Endothelial cell of umbilical vein (primary cell): ENCODE data around the gene SLC25A33. TPM values are rescaled to one million over a fixed set of nuclear protein-coding genes. Genes with fewer than 3 reads are reported as not detected.
"Not testable (repeated sequence)": the region's sequence is repeated elsewhere in the genome, so short reads cannot be mapped to it uniquely, and the experiment has no call there.

Source experiments
- BruUV-seq: library from RNA; stranded (reverse); fragments of 400-500 nt; replicated peaks from 2 replicates; lab custom pipeline; 2021; lab: Mats Ljungman, UMichigan
- CTCF ChIA-PET: fragments of 300-600, 350-600 bp; sonication (Branson Sonifier 250); formaldehyde crosslinking; loops from one replicate; lab custom pipeline; 2021; ENCODE audit warnings: antibody characterized with exemption, inconsistent platforms; lab: Charles Lee
- POLR2A ChIA-PET: fragments of 300-600, 350-600 bp; sonication (Branson Sonifier 250); formaldehyde crosslinking; loops from one replicate; lab custom pipeline; 2021; ENCODE audit warnings: antibody characterized with exemption, inconsistent platforms; lab: Charles Lee
- DNase-seq: peaks from one replicate; pipeline ENCODE4 v3.0.0-alpha.2; 2011; ENCODE audit warnings: low read depth, low spot score
- FAIRE-seq: peaks from 2 replicates; lab custom pipeline; 2011; peaks lifted over from hg19 to GRCh38; lab: Jason Lieb, UNC
- H2AFZ ChIP-seq: 2 replicates; pipeline ENCODE4 v1.6.0; 2012; ENCODE audit warnings: low read depth, low read length, control low read depth, inconsistent platforms
- H3K27ac ChIP-seq: 2 replicates; pipeline ENCODE4 v1.5.1; 2011; ENCODE audit warnings: low read depth, mild to moderate bottlenecking, control low read depth, low read length, moderate library complexity; ENCODE audit not compliant: insufficient read depth
- H3K27me3 ChIP-seq, 2 experiments: 2 replicates each; pipeline versions ENCODE4 v1.6.0 to v1.6.1; 2011; ENCODE audit warnings: low read length in 2 of 2, mixed read lengths in 1 of 2; ENCODE audit not compliant: control insufficient read depth in 2 of 2, insufficient read depth in 2 of 2
- H3K36me3 ChIP-seq, 2 experiments: 2 replicates in 1 of 2; 3 replicates in 1 of 2; pipeline ENCODE4 v1.5.1; 2011; ENCODE audit warnings: low read length in 2 of 2, mild to moderate bottlenecking in 1 of 2, moderate library complexity in 1 of 2; ENCODE audit not compliant: control insufficient read depth in 2 of 2, insufficient read depth in 2 of 2; ENCODE audit errors: extremely low read depth in 1 of 2
- H3K4me1 ChIP-seq: 3 replicates; pipeline ENCODE4 v1.5.1; 2011; ENCODE audit warnings: mild to moderate bottlenecking, low read length; ENCODE audit not compliant: control insufficient read depth, insufficient read depth; ENCODE audit errors: extremely low read depth
- H3K4me2 ChIP-seq: 2 replicates; pipeline ENCODE4 v1.6.1; 2011; ENCODE audit warnings: low read length, control low read depth, mixed read lengths; ENCODE audit not compliant: insufficient read depth
- H3K4me3 ChIP-seq, 3 experiments: fragments of 200-600 bp in 1 of 3; sonication (generic), shearing (Covaris generic) in 1 of 3; replicated peaks in 1 of 3; 2 replicates each; pipeline ENCODE4 v1.5.1; 2011 to 2016; ENCODE audit warnings: control low read depth in 3 of 3, low read length in 3 of 3, mild to moderate bottlenecking in 2 of 3, inconsistent platforms in 1 of 3, low read depth in 1 of 3, moderate library complexity in 1 of 3; ENCODE audit not compliant: insufficient read depth in 1 of 3
- H3K79me2 ChIP-seq: 2 replicates; pipeline ENCODE4 v1.6.0; 2012; ENCODE audit warnings: low read length, inconsistent platforms; ENCODE audit not compliant: control insufficient read depth, insufficient read depth
- H3K9ac ChIP-seq: replicated peaks from 2 replicates; pipeline ENCODE3; 2011; ENCODE audit warnings: low read length, control low read depth; ENCODE audit not compliant: insufficient read depth; ENCODE audit errors: extremely low read depth
- H3K9me1 ChIP-seq: replicated peaks from 3 replicates; pipeline ENCODE4 v1.6.0; 2011; ENCODE audit warnings: mild to moderate bottlenecking, low read length; ENCODE audit not compliant: control insufficient read depth, insufficient read depth; ENCODE audit errors: extremely low read depth
- H3K9me3 ChIP-seq: replicated peaks from 2 replicates; pipeline ENCODE4 v1.5.1; 2012; ENCODE audit warnings: low read length, inconsistent platforms; ENCODE audit not compliant: control insufficient read depth, insufficient read depth
- H4K20me1 ChIP-seq: replicated peaks from 2 replicates; pipeline ENCODE3; 2011; ENCODE audit warnings: mild to moderate bottlenecking, low read length; ENCODE audit not compliant: control insufficient read depth, insufficient read depth; ENCODE audit errors: extremely low read depth
- MYC ChIP-seq: IDR thresholded peaks from one replicate; pipeline ENCODE4 v1.6.1; 2011; ENCODE audit warnings: mild to moderate bottlenecking, low read depth, low read length
- dilution Hi-C: fragments of 300-500 bp; cut with MboI; formaldehyde crosslinking; loops from one replicate; pipeline ENCODE4 v1.15.0; 2019; ENCODE audit warnings: low sequenced_read_pairs; ENCODE audit not compliant: extremely low pct_ligation_motif_present
- intact Hi-C: fragments of 100-400 bp; cut with micrococcal nuclease; formaldehyde crosslinking; loops from one replicate; pipeline ENCODE4 v1.10.0; 2022
- polyA plus RNA-seq, 4 experiments: library from polyadenylated mRNA; depleted of rRNA in 3 of 4; stranded (reverse) in 3 of 4; unstranded in 1 of 4; fragments of >200 nt; gene quantifications; 2 replicates each; pipeline versions ENCODE4 v1.2.1 to v1.2.3, GENCODE V29; 2011 to 2012; ENCODE audit warnings: missing spikeins in 1 of 4
- total RNA-seq: library from RNA; stranded (reverse); gene quantifications from 2 replicates; pipeline ENCODE4 v1.2.3, GENCODE V29; 2021
- TF ChIP-seq, protein P1 (sequence below), 2 donors: IDR thresholded peaks; 1 replicate in 1 of 2; 2 replicates in 1 of 2; pipeline ENCODE4 v1.5.1; 2011; ENCODE audit warnings: low read length in 2 of 2, mild to moderate bottlenecking in 2 of 2, moderate library complexity in 2 of 2, control low read depth in 1 of 2, inconsistent platforms in 1 of 2, low read depth in 1 of 2; ENCODE audit not compliant: insufficient read depth in 1 of 2; ENCODE audit errors: extremely low read depth in 1 of 2

The SLC25A33 gene
- total and polyA plus RNA-seq, 2 donors (not counting 3 experiments of a cell fraction or from before 2014, with no cell fraction given), result 3.8 to 6.6 TPM

DNA sequence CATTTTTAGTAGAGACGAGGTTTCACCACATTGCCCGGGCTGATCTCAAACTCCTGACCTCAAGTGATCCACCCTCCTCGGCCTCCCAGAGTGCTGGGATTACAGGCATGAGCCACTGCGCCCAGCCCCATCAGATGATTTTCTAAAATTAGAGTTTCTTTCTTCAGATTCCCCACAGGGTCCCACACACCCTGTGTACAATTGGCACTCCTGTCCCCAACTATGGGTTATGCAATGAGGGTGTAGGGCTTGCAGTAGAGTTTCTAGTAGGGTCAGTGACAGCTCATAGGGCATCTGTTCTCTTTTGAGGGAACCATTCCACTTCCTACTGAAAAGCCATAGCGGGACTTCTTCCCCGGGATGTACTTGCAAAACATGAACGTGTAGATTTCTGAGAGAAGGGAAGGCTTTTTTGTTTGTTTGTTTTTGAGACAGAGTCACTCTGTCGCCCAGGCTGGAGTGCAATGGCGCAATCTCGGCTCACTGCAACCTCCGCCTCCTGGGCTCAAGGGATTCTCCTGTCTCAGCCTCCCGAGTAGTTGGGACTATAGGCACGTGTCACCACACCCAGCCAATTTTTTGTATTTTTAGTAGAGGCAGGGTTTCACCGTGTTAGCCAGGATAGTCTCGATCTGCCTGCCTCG, 31.7 kb downstream of the SLC25A33 start:
- H3K9ac ChIP-seq, dilution Hi-C loops, H3K79me2 ChIP-seq, H4K20me1 ChIP-seq, H3K4me2 ChIP-seq, H3K4me1 ChIP-seq, H3K27ac ChIP-seq, BruUV-seq, FAIRE-seq, H3K4me3 ChIP-seq, H3K27me3 ChIP-seq, H2AFZ ChIP-seq, H3K36me3 ChIP-seq, H3K9me1 ChIP-seq, DNase-seq, H3K9me3 ChIP-seq, POLR2A ChIA-PET: not testable (repeated sequence)
- CTCF ChIA-PET, result interaction anchor here (1.3 to 5.8 kb wide), 3 partner anchors 12 to 304 kb away, joined by 3 to 103 read pairs (median 4); no protein-coding TSS in a partner anchor
- intact Hi-C loops, result loop anchor here (5.0 kb wide), 1 partner anchor 304 kb away; no protein-coding TSS in a partner anchor

DNA sequence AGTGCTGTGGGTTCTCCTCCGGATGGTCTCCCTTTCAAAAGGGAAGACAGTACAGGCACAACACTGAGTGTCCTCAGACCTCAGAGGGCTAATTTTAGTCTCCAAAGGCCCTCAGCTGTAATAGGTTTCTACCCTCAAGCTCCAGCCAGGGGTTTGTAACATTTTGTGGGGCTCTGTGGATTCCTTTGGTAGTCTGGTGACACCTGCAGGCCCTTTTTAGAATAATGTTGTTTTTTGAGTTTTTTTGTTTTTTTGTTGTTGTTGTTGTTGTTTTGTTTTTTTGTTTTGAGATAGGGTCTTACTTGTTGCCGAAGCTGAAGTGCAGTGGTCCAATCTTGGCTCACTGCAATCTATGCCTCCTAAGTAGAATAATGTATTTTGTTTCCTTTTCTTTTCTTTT, 34.5 kb downstream of the SLC25A33 start:
- H3K27ac ChIP-seq, result no peak overlapping the region
- H3K4me3 ChIP-seq, result no peak overlapping the region
- no peak for TF ChIP-seq MYC
- TF ChIP-seq, protein P1, sequence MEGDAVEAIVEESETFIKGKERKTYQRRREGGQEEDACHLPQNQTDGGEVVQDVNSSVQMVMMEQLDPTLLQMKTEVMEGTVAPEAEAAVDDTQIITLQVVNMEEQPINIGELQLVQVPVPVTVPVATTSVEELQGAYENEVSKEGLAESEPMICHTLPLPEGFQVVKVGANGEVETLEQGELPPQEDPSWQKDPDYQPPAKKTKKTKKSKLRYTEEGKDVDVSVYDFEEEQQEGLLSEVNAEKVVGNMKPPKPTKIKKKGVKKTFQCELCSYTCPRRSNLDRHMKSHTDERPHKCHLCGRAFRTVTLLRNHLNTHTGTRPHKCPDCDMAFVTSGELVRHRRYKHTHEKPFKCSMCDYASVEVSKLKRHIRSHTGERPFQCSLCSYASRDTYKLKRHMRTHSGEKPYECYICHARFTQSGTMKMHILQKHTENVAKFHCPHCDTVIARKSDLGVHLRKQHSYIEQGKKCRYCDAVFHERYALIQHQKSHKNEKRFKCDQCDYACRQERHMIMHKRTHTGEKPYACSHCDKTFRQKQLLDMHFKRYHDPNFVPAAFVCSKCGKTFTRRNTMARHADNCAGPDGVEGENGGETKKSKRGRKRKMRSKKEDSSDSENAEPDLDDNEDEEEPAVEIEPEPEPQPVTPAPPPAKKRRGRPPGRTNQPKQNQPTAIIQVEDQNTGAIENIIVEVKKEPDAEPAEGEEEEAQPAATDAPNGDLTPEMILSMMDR (IDR thresholded peaks at IDR 0.05; ENCODE audit: extremely low read depth in 1 of 2, insufficient read depth in 1 of 2, low read depth in 1 of 2, low read length in 2 of 2), result peak; percentile 15 to 22
- intact Hi-C loops (loop anchor here (1.0 to 5.0 kb wide), 3 partner anchors 78 to 306 kb away; no protein-coding TSS in a partner anchor), dilution Hi-C loops (no loop called here)
- DNase-seq (no peak), FAIRE-seq (peak; percentile 50)
- H3K9ac ChIP-seq, result no peak overlapping the region
- no TSS peak for BruUV-seq
- no peaks in the 10 kb centered on the region for H3K9me1 ChIP-seq
- ChIA-PET CTCF (interaction anchor here (0.7 to 5.8 kb wide), 17 partner anchors 10 to 569 kb away, joined by 3 to 103 read pairs (median 4); partner anchors contain the start of gene H6PD), POLR2A (no interaction called here)
- H4K20me1 ChIP-seq, result no peaks in the 10 kb centered on the region
- H3K36me3 ChIP-seq, result no peaks in the 10 kb centered on the region
- H3K9me3 ChIP-seq, result no peaks in the 10 kb centered on the region
- no peaks in the 10 kb centered on the region for H3K27me3 ChIP-seq
- H3K4me2 ChIP-seq, result no peak overlapping the region
- H3K79me2 ChIP-seq, result no peaks in the 10 kb centered on the region
- no peaks in the 10 kb centered on the region for H3K4me1 ChIP-seq
- no peak overlapping the region for H2AFZ ChIP-seq
